K562 (cell line): ENCODE data around the gene SURF6. TPM values are rescaled to one million over a fixed set of nuclear protein-coding genes. Genes with fewer than 3 reads are reported as not detected.

ENCODE experiments used
- BDP1 ChIP-seq: IDR thresholded peaks from 3 replicates; pipeline ENCODE4 v1.6.1; 2011; ENCODE audit not compliant: insufficient read length, insufficient read depth
- CGGBP1 ChIP-seq: fragments of 250-450 bp; sonication (Bioruptor Pico); IDR thresholded peaks from 2 replicates; pipeline ENCODE4 v1.9.0; 2021; ENCODE audit warnings: mild to moderate bottlenecking
- CHD4 ChIP-seq: fragments of 200-600 bp; sonication (generic); IDR thresholded peaks from 3 replicates; pipeline ENCODE4 v1.6.1; 2012; ENCODE audit warnings: low read depth, mild to moderate bottlenecking, mixed read lengths, low read length, inconsistent platforms; ENCODE audit not compliant: insufficient read depth, insufficient replicate concordance, poor library complexity, severe bottlenecking
- CREBBP ChIP-seq: IDR thresholded peaks from one replicate; pipeline ENCODE4 v1.6.1; 2012; ENCODE audit warnings: low read depth, mild to moderate bottlenecking, control low read depth, inconsistent platforms, low read length
- ERF ChIP-seq: fragments of 450-650 bp; formaldehyde crosslinking; IDR thresholded peaks from 2 replicates; pipeline ENCODE4 v1.4.0; 2020; ENCODE audit warnings: mild to moderate bottlenecking, mixed read lengths
- HMG20A ChIP-seq: fragments of 450-650 bp; formaldehyde crosslinking; conservative IDR thresholded peaks from 2 replicates; pipeline ENCODE4 v1.4.0; 2020; ENCODE audit warnings: mild to moderate bottlenecking, mixed read lengths
- KLF6 ChIP-seq: fragments of 250-450 bp; sonication (Bioruptor Pico); IDR thresholded peaks from 2 replicates; pipeline ENCODE4 v1.4.0; 2020; ENCODE audit warnings: mild to moderate bottlenecking, moderate library complexity, borderline replicate concordance
- MXI1 ChIP-seq: IDR thresholded peaks from 2 replicates; pipeline ENCODE4 v1.6.1; 2011; ENCODE audit warnings: low read depth, mild to moderate bottlenecking, improper control_type of control experiment, low read length
- POU5F1 ChIP-seq: fragments of 150-350 bp; IDR thresholded peaks from 2 replicates; pipeline ENCODE4 v1.6.1; 2014; ENCODE audit warnings: borderline replicate concordance, low read length, low read depth, mild to moderate bottlenecking; ENCODE audit not compliant: partially characterized antibody
- PPARD ChIP-seq: fragments of 250-450 bp; sonication (Bioruptor Pico); IDR thresholded peaks from 2 replicates; pipeline ENCODE4 v1.8.0; 2022; ENCODE audit warnings: inconsistent platforms, mild to moderate bottlenecking, moderate library complexity
- RB1 ChIP-seq: fragments of 450-650 bp; IDR thresholded peaks from 2 replicates; pipeline ENCODE4 v1.6.1; 2017; ENCODE audit warnings: low read depth, mild to moderate bottlenecking
- SIRT6 ChIP-seq: IDR thresholded peaks from one replicate; pipeline ENCODE4 v1.6.1; 2012; ENCODE audit warnings: low read depth, mild to moderate bottlenecking, control low read depth, inconsistent platforms, low read length, moderate library complexity
- STAT6 ChIP-seq: sonication (generic); formaldehyde crosslinking; IDR thresholded peaks from 2 replicates; pipeline ENCODE4 v1.8.1; 2023; ENCODE audit warnings: mild to moderate bottlenecking, missing genetic modification reagents
- TSC22D4 ChIP-seq: fragments of 450-650 bp; IDR thresholded peaks from 2 replicates; pipeline ENCODE4 v1.6.1; 2016; ENCODE audit warnings: missing genetic modification characterization, missing biosample characterization, control low read depth
- UBTF ChIP-seq, 2 experiments: IDR thresholded peaks; 2 replicates each; pipeline ENCODE4 v1.6.1; 2012; ENCODE audit warnings: improper control_type of control experiment in 2 of 2, low read depth in 2 of 2, low read length in 2 of 2, borderline replicate concordance in 1 of 2
- ZNF133 ChIP-seq: fragments of 250-450 bp; sonication (Bioruptor Pico); IDR thresholded peaks from 2 replicates; pipeline ENCODE4 v1.4.0; 2020; ENCODE audit warnings: mild to moderate bottlenecking
- ZNF184 ChIP-seq: sonication (generic); formaldehyde crosslinking; IDR thresholded peaks from 2 replicates; pipeline ENCODE4 v1.5.0; 2020; ENCODE audit warnings: missing genetic modification reagents
- ZNF445 ChIP-seq: fragments of 250-450 bp; sonication (Bioruptor Pico); IDR thresholded peaks from 2 replicates; pipeline ENCODE4 v1.4.0; 2020; ENCODE audit warnings: low read depth, mild to moderate bottlenecking, moderate library complexity
- polyA plus RNA-seq, 8 experiments: library from polyadenylated mRNA; depleted of rRNA in 4 of 8; stranded (reverse) in 5 of 8; unstranded in 3 of 8; fragments of >200 nt; fragmentation: Nextera tagmentation in 2 of 8; fragmentation: Illumina TruSeq in 1 of 8; extraction: Ambion mirVana in 2 of 8; extraction: Trizol in 1 of 8; gene quantifications; 2 replicates each; pipeline versions ENCODE4 v1.2.1 to v1.2.3, GENCODE V29; 2011 to 2014; ENCODE audit warnings: inconsistent platforms in 1 of 8, missing spikeins in 1 of 8
- total RNA-seq, 7 experiments: library from RNA; depleted of rRNA in 6 of 7; stranded (reverse); fragments of >200 nt in 6 of 7; fragmentation: Illumina TruSeq in 2 of 7; extraction: Trizol in 2 of 7; gene quantifications; 2 replicates each; pipeline versions ENCODE4 v1.2.1 to v1.2.3, GENCODE V29; 2011 to 2021; ENCODE audit warnings: low replicate concordance in 1 of 7
- TF ChIP-seq, protein P1 (sequence below), 2 experiments: fragments of 250-450 bp in 1 of 2; fragments of 450-650 bp in 1 of 2; sonication (Bioruptor Pico) in 1 of 2; IDR thresholded peaks; 2 replicates each; pipeline versions ENCODE4 v1.6.1 to v1.8.0; 2016 to 2021; ENCODE audit warnings: mild to moderate bottlenecking in 2 of 2, moderate library complexity in 2 of 2, missing compliant biosample characterization in 1 of 2, missing genetic modification characterization in 1 of 2

SURF6 gene
- total and polyA plus RNA-seq, 9 of the 15 experiments (the other 6 are each of a cell fraction or from before 2014, with no cell fraction given), result 1.4 to 68.3 (median 14.7) TPM

- TF ChIP-seq UBTF (IDR thresholded peaks at IDR 0.05; ENCODE audit: borderline replicate concordance in 1 of 2, low read depth in 2 of 2, low read length in 2 of 2), result 0 out of 4 replicates have a peak, but pooled peaks of 1 of the 2 experiments have one; percentile 72
- TF ChIP-seq BDP1, result no peak
- no peak for TF ChIP-seq ZNF133 (CRISPR knock-in tag)
- TF ChIP-seq KLF6 (CRISPR knock-in tag), result no peak
- no peak for TF ChIP-seq CREBBP
- TF ChIP-seq RB1, result peak; percentile 64
- TF ChIP-seq CHD4, result no peak
- no peak for TF ChIP-seq HMG20A (CRISPR knock-in tag)
- no peak for TF ChIP-seq SIRT6
- TF ChIP-seq CGGBP1 (CRISPR knock-in tag), result no peak
- no peak for TF ChIP-seq POU5F1
- TF ChIP-seq TSC22D4 (tag), result no peak
- TF ChIP-seq, protein P1, sequence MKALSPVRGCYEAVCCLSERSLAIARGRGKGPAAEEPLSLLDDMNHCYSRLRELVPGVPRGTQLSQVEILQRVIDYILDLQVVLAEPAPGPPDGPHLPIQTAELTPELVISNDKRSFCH (CRISPR knock-in tag; IDR thresholded peaks at IDR 0.05), result no peak
- TF ChIP-seq, protein P1 (tag; IDR thresholded peaks at IDR 0.05), result peak; percentile 48; the same call in 1 of the 2 replicates
- TF ChIP-seq ZNF445 (CRISPR knock-in tag), result no peak
- no peak for TF ChIP-seq PPARD (CRISPR knock-in tag)
- peak; percentile 64; the same call in 1 of the 2 replicates for TF ChIP-seq ERF (CRISPR knock-in tag)
- no peak for TF ChIP-seq ZNF184 (CRISPR knock-in tag)
- peak; percentile 70; the same call in 1 of the 2 replicates for TF ChIP-seq STAT6 (CRISPR knock-in tag)
- TF ChIP-seq MXI1, result no peak
These were observed 40.0 kb upstream of the SURF6 start, which contains the start of the genes STKLD1 and SURF4 (continued) for GRCh38 chr9:133375724-133376654.
